IPS-NIHi7 (cell line): ENCODE data around the gene PCCA.
"Not testable (repeated sequence)": the region's sequence is repeated elsewhere in the genome, so short reads cannot be mapped to it uniquely, and the experiment has no call there.

Source experiments
- DNase-seq: peaks from one replicate; pipeline ENCODE4 v3.0.0; 2012; ENCODE audit warnings: mixed read lengths; ENCODE audit errors: extremely low spot score

PCCA gene

GRCh38 chr13:100098445-100099116 is 9.7 kb downstream of the PCCA start:
- DNase-seq = no peak

GRCh38 chr13:100099117-100099445 is 10.2 kb downstream of the PCCA start:
- not testable (repeated sequence) for DNase-seq

GRCh38 chr13:100100115-100100879 is 11.4 kb downstream of the PCCA start:
- no peak for DNase-seq

DNA sequence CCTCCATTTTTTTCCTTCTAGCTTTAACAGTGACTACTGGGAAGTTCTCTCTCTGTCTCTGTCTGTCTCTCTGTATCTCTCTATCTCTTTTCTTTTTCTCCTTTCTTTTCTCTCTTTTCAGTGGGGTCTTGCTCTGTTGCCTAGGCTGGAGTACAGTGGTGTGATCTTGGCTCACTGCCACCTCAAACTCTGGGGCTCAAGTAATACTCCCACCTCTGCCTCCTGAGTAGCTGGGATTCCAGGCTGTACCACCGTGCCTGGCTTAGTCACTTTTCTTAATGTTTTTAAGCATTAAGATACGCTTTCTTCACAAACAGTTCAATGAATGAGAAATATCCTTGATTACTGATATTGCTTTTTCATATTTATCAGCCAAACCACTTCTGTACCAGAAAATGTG is 13.1 kb downstream of the PCCA start:
- DNase-seq = no peak

- DNase-seq = no peak
These were observed 17.1 kb downstream of the PCCA start for GRCh38 chr13:100106005-100106404.

DNA sequence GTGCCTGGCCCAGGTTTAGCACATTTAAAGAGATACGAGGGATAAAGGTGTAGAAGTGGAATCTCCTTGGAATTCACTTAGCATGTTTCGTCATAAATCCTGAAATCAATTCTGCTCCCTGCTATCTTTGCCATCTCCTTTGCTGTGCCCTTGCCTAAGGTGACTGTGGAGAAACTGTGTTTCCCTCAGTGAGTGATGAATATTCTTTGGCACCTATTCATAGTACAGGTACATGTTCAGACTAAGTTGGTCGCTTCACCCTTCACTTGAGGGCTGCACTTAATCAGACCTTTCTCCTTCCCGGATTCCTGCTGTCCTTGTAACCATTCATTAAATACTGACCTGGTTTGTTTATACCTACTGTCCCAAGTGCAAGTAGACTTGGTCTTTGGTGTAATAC is 17.8 kb downstream of the PCCA start:
- no peak for DNase-seq

DNA sequence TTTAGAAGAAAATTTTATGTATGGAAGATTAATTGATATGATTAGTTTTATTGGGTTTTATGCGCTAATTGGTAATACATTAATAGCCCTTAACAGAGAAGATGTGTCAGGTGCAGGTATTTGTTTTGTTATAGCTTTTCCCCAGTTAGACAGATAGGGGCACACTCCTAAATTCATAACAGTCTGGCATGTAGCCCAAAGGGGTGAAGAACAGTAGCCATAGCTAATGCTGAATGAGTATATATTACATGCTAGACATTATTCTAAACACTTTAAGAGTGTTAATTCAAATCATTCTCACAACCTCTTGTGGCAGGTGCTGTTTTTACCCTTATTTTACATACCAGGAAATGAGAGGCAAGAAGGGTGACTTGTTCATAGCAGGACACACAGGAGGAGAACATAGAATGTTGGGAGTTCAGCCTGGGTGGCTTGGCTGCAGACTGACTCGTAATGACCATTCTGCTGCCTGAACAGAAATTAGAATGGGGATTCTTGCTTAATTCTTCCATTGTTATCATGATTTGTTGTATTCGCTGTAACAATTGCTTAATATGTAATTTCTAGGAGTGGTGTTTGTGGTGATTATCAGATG is 20.1 kb downstream of the PCCA start:
- DNase-seq = no peak

- no peak for DNase-seq
These were observed 21.4 kb downstream of the PCCA start for GRCh38 chr13:100110269-100110668.

GRCh38 chr13:100112186-100112838 is 23.4 kb downstream of the PCCA start:
- DNase-seq = no peak

DNA sequence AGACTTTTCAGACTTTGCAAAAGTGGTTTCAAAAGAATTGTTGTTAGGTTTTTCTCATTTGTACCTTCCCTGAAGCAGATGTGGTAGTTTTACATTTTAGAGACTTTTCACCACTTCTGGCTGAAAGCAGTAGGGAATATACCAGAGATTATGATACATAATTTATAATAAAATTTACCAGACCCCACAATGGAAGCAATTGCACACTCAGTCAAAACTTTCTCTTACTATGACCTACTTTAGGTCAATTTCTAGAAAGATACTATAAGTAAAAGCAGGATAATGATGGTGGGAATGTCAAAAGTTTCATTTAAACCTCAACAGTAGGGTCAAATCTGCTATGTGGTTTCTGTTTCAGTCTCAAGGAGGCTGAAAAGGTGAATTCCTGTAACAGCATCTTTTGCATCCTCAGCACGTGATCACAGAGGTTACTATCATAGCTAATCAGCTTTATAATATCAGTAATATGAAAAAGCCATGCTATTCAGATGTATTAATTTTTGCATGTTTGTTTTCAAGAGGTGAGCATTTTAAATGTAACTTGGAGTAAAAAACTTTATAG is 26.9 kb downstream of the PCCA start:
- no peak for DNase-seq

DNA sequence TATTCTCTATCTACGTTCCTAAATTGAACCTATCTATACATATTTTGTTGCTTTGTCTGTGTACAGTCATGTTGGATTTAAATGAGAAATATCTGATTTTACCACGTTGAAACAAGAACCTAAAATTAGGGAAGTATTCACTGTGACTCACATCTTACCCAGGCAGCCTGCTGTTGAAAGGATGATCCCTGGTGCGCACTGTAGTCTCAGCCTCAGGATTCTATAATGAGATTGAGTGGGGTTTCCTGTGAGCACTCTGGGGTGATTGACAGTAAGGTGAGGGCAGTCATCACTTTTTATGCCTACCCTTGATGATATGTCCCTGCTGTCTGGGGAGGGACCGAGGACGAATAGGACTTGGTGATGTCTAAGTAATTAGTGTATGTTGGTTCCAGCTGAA is 35.4 kb downstream of the PCCA start:
- no peak for DNase-seq

- no peak for DNase-seq
These were observed 37.1 kb downstream of the PCCA start for GRCh38 chr13:100125946-100126345.

DNA sequence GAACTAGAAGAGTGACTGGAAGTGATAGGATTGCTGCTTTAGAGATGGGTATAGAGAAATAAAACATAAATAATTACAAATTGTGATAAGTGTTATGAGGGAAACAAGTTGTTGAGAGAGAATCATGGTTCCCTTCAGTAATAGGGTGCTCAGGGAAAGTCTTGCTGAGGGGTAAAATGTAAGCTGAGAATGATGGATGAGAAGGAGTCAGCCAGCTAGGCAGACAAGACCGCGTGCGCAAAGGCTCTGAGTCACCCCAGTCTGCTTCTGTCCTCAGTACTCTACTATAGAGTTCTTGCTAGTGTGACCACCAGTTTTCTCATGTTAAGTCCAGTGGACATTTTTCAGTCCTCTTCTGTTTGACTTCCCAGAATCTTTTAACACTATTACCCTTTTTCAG is 39.5 kb downstream of the PCCA start:
- peak; percentile 28 for DNase-seq

DNA sequence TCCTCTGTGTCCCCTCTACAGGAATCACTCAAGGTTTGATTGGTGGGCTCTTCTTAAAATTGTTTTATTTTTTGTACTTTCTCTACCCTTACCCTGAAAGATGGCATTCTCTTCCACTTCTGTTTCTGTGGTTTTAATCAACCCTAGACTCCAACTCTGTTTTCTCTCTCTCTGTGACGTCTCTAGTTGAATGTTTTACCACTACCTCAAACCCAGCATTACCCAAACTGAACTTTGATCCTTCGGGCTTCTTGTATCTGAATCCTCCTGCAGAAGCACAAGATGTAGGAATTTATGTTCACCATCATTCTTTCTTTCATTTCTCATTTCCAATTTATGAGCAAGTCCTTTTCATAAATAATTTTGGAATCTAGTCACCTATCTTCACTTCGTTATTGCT is 39.9 kb downstream of the PCCA start:
- DNase-seq = no peak

GRCh38 chr13:100129605-100130004 is 40.7 kb downstream of the PCCA start:
- no peak for DNase-seq

DNA sequence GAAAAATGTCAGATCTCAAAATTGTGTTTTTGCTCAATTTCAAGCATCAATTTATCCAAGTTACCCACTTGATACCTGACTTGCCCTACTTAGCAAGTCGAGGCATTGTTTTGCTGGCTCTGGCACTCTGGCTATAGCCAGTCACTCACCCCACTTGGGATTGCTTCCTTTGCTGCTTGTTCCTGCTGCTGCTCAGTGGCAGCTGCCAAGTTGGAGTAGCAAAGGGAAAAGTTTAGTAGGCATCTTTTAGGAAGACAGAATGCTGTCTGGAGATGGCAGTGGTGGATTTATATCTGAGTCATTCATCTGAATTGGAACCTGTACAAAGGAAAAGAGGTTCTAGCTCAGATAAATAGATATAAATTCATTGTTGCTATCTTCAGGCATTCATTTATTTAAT is 41.2 kb downstream of the PCCA start:
- DNase-seq = no peak

DNA sequence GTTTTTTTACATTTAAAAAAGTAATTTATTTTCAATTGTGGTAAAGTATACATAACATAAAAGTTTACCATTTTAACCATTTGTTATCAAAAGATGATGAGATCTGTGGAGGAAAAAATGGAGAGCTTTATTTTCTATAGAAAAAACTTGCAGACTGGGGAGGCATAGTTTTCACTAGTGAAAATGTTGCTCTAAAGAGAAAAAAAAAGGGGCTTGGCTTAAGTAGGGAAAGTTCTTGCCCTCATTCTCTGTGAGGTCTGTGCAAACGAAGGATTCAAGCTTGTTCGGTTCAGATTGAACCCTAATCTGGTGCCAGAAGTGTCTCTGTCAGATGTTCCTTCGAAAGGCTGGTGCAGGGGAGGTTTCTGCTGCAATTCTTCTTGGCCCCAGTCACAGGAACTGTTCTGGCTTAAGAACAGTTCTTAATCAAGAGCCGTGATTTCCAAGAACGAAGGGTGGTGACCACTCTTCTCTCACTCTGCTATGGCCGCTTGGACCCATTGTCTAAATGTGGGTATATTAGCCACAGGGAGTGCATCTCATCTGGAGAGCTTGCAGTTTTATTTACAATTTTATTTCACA is 42.1 kb downstream of the PCCA start:
- no peak for DNase-seq

DNA sequence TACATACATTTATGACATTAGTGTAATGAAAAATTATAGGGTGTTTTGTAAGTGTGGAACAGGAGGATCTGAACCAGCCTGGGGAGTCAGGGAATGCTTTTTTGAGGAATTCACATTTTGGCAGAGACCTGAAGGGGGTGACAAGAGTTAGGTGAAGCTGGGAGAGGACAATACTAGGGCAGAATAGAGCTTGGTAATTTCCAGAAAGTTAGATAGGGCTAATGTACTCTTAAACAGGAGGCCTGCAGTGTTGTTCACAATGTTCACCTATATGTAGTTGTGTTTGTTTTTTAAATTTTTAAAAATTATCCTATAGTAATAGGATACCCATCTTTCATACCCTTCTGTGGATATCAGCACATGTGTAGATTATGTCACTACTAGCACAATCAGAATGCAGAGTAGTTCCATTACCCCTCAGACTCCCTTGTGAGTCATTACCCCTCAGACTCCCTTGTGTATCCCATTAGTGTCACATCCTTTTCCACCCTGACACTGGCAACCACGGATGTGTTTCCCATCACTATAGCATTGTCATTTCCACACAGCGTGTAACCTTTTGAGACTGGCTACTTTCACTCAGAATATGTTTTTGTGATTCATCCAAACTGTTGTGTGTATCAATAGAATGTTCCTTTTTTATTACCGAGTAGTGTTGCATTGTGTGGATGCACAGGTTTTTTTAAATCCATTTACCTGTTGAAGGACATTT is 43.1 kb downstream of the PCCA start:
- peak; percentile 54 for DNase-seq

DNA sequence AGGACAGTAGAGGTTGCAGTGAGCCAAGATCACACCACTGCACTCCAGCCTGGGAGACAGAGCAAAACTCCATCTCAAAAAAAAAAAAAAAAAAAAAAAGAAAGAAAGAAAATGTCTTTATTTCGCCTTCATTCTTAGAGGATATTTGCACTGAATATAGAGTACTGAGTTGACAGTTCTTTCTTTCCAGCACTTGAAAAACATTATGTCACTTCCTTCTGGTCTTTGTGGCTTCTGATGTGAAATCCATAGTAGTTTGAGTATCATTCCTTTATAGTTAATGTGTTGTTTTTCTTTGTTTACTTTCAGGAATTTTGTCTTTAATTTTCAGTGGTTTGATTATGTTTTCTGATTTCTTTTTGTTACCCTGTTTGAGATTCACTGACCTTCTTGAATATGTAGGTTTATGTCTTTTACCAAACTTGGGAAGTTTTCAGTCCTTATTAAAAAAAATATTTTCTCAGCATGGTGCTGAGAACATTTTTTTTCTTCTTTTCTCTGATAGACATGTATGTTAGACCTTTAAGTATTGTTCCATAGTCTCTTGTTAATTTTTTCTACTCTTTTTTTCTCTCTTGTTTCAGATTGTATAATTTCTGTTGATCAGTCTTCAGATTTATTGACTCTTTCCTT is 50.1 kb downstream of the PCCA start:
- DNase-seq = no peak

- no peak for DNase-seq
These were observed 50.9 kb downstream of the PCCA start for GRCh38 chr13:100139817-100140216.

DNA sequence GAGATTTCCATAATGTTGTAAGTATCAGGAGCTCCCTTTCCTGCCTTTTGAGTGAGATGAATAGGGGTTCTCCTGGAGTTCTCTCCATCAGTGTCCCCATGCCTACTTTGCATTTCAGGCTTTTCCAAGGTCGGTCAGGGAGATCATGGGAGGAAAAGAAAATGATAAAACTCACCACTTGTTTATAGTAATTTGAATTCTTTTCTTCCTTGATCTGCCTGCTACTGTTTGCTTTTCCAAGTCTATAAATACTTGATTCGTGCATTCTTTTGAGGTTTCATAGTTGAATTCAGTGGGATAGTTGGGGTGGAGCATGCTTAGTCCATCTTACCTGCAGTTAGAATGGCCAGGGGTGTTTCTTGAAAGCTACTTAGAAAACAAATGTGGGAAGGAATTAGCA is 51.5 kb downstream of the PCCA start:
- DNase-seq = no peak
